ENCODE data around the gene CPXM2.

Gene CPXM2

DNA sequence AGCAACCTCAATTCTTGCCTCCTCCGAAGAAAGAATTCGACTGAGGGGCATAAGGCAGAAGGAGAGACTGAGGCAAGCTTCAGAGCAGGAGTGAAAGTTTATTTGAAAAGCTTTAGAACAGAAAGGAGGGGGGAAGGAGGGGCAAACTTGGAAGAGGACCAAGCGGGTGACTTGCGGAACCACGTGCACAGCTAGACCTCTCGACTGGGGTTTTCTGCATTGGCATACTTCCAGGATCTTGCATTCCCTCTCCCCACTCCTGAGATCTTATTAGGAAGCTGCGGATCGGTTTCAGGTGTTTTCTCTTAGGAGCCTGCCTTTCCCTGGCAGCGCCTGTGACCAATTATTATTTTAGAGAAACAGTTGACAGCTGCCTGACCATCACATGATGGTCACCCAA lies 20.3 kb upstream of the CPXM2 start:
- TF ChIP-seq EZH2phosphoT487 (conservative IDR thresholded peaks at IDR 0.05; ENCODE audit: low read length) = no peak
- TF ChIP-seq, protein P1, sequence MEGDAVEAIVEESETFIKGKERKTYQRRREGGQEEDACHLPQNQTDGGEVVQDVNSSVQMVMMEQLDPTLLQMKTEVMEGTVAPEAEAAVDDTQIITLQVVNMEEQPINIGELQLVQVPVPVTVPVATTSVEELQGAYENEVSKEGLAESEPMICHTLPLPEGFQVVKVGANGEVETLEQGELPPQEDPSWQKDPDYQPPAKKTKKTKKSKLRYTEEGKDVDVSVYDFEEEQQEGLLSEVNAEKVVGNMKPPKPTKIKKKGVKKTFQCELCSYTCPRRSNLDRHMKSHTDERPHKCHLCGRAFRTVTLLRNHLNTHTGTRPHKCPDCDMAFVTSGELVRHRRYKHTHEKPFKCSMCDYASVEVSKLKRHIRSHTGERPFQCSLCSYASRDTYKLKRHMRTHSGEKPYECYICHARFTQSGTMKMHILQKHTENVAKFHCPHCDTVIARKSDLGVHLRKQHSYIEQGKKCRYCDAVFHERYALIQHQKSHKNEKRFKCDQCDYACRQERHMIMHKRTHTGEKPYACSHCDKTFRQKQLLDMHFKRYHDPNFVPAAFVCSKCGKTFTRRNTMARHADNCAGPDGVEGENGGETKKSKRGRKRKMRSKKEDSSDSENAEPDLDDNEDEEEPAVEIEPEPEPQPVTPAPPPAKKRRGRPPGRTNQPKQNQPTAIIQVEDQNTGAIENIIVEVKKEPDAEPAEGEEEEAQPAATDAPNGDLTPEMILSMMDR (IDR thresholded peaks at IDR 0.05; ENCODE audit: insufficient read depth, low read length, poor library complexity, severe bottlenecking) = no peak

DNA sequence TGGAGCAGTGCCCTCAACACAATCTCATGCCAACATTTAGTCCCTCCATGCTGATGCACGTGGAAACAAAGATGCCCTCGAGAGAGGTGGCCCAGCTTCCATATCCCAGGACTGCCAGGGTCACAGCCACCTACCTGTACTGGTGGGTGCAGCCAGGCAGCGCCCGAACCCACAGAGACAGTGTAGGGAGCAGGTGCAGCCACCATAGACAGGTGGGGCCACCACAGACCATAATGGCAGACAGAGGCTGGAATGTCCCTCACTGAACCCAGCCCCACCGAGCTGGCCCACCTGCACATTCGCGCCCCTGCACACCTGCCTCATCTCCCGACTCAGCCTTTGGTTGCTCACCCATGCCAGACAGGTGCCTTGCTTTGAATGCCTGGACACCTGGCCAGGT lies 18.3 kb upstream of the CPXM2 start:
- Histone ChIP-seq H2AFZ (ENCODE audit: low read depth, low read length, severe bottlenecking) (no peak overlapping the region), H3K9me3 (ENCODE audit: insufficient read depth, low read length) (no peaks in the 10 kb centered on the region), H3K9me2 (replicated peaks; ENCODE audit: insufficient read depth, low read length) (no peaks in the 10 kb centered on the region), H3K4me3 (ENCODE audit: insufficient read depth, low read length, poor library complexity, severe bottlenecking) (no peak overlapping the region), H3K79me2 (ENCODE audit: insufficient read depth, low read length) (no peaks in the 10 kb centered on the region), H3K9ac (ENCODE audit: low read length) (no peak overlapping the region), H3F3A (ENCODE audit: insufficient read depth) (no peaks in the 10 kb centered on the region), H3K36me3 (ENCODE audit: low read length) (no peaks in the 10 kb centered on the region), H3K27ac (ENCODE audit: low read depth, low read length) (no peak overlapping the region), H4K20me1 (ENCODE audit: low read depth, low read length) (no peaks in the 10 kb centered on the region), H3K4me2 (ENCODE audit: low read depth, low read length, poor library complexity, severe bottlenecking) (no peak overlapping the region), H3K27me3 (ENCODE audit: low read length) (no peaks in the 10 kb centered on the region)
- TF ChIP-seq, protein P1 (IDR thresholded peaks at IDR 0.05; ENCODE audit: insufficient read depth, low read length, poor library complexity, severe bottlenecking) = no peak
- no peak for TF ChIP-seq EZH2phosphoT487 (conservative IDR thresholded peaks at IDR 0.05; ENCODE audit: low read length)

More for the DNA sequence above, 20.3 kb upstream of the CPXM2 start:
- Histone ChIP-seq H3K27ac (ENCODE audit: low read depth, low read length) (no peak overlapping the region), H3F3A (ENCODE audit: insufficient read depth) (no peaks in the 10 kb centered on the region), H3K79me2 (ENCODE audit: insufficient read depth, low read length) (no peaks in the 10 kb centered on the region), H3K9me3 (ENCODE audit: insufficient read depth, low read length) (no peaks in the 10 kb centered on the region), H3K4me2 (ENCODE audit: low read depth, low read length, poor library complexity, severe bottlenecking) (no peak overlapping the region), H3K4me3 (ENCODE audit: insufficient read depth, low read length, poor library complexity, severe bottlenecking) (no peak overlapping the region), H3K9me2 (replicated peaks; ENCODE audit: insufficient read depth, low read length) (no peaks in the 10 kb centered on the region), H3K36me3 (ENCODE audit: low read length) (no peaks in the 10 kb centered on the region), H2AFZ (ENCODE audit: low read depth, low read length, severe bottlenecking) (no peak overlapping the region), H3K27me3 (ENCODE audit: low read length) (no peaks in the 10 kb centered on the region), H3K9ac (ENCODE audit: low read length) (no peak overlapping the region), H4K20me1 (ENCODE audit: low read depth, low read length) (no peaks in the 10 kb centered on the region)

- Histone ChIP-seq H3K79me2 (ENCODE audit: insufficient read depth, low read length) (no peaks in the 10 kb centered on the region), H4K20me1 (ENCODE audit: low read depth, low read length) (no peaks in the 10 kb centered on the region), H3K9ac (ENCODE audit: low read length) (no peak overlapping the region), H3K27me3 (ENCODE audit: low read length) (no peaks in the 10 kb centered on the region), H3K4me2 (ENCODE audit: low read depth, low read length, poor library complexity, severe bottlenecking) (no peak overlapping the region), H3K27ac (ENCODE audit: low read depth, low read length) (no peak overlapping the region), H3K9me2 (replicated peaks; ENCODE audit: insufficient read depth, low read length) (no peaks in the 10 kb centered on the region), H3K4me3 (ENCODE audit: insufficient read depth, low read length, poor library complexity, severe bottlenecking) (no peak overlapping the region), H3K36me3 (ENCODE audit: low read length) (no peaks in the 10 kb centered on the region), H2AFZ (ENCODE audit: low read depth, low read length, severe bottlenecking) (no peak overlapping the region), H3F3A (ENCODE audit: insufficient read depth) (no peaks in the 10 kb centered on the region), H3K9me3 (ENCODE audit: insufficient read depth, low read length) (no peaks in the 10 kb centered on the region)
- TF ChIP-seq, protein P1 (IDR thresholded peaks at IDR 0.05; ENCODE audit: insufficient read depth, low read length, poor library complexity, severe bottlenecking) = no peak
- no peak for TF ChIP-seq EZH2phosphoT487 (conservative IDR thresholded peaks at IDR 0.05; ENCODE audit: low read length)
Measured at GRCh38 chr10:123909426-123909825, 17.8 kb upstream of the CPXM2 start.

Measured in SU-DHL-6 (cell line).